ENCODE measurements around the gene ELMO1.

ELMO1 gene

DNA sequence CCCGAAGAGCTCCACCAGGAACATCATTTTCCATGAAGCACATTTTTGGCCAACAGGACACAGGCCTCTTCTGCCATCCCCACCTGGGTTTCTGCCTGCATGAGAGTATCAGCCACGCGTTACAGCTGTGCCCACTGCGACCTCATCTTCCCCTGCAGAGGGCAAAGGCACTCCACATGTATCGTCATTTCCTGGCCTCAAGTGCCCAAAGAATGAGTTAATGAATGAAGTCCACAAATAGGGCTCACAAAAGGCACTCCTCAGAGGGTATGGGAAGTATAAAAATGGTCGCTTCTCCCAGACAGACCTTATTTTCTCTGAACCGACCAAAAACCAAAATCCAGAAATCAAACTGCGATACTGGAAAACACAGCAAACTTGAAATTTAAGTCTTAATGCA lies 18.5 kb downstream of the ELMO1 start:
- DNase-seq = no peak

DNA sequence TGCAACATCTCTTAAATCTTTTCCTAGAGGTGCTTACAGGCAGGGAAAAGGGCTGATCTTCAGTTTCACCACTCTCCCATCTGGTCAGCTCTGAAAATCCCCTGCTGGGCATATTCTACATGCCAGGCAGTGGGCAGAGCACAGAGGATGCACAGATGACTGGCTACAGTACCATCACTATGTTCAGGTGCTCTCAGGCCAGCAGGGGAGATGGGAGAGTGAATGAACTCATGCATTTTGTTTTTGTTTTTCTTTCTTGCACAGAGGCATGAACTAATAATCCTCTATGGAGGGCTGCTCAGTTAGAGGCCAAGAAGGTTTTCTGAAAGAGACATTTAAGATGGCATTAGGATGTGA lies 19.3 kb downstream of the ELMO1 start:
- DNase-seq = no peak

DNA sequence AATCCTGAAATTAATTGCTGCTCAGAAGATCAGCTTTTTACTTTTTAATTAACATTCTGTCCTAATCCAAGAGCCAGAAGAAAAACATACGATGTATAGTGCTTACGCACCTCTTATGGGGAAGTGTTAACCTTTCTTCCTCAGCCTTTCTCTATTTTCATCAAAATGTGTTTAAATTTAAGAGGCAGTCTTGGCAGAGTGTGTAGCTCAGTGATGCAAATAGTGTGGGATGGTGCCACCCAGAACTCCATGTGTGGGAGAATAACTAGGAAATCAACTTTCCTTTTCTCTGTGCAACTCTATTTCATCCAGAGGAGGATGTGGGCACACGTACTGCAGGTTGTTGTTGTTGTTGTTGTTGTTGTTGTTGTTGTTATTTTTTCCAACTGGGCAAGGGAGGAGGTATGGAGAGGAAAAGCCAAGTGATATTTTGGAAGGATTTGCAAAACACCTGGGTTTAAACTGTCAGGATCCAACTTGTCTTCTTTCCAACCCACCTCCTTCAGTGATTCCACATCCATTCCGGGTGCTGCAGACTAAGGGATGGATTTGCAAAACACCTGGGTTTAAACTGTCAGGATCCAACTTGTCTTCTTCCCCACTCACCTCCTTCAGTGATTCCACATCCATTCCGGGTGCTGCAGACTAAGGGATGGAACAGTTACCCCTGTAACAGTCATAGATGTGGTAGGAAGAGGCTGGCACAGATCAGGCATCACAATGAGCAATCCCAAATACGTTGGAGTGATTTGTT lies 19.8 kb downstream of the ELMO1 start:
- DNase-seq = no peak

DNA sequence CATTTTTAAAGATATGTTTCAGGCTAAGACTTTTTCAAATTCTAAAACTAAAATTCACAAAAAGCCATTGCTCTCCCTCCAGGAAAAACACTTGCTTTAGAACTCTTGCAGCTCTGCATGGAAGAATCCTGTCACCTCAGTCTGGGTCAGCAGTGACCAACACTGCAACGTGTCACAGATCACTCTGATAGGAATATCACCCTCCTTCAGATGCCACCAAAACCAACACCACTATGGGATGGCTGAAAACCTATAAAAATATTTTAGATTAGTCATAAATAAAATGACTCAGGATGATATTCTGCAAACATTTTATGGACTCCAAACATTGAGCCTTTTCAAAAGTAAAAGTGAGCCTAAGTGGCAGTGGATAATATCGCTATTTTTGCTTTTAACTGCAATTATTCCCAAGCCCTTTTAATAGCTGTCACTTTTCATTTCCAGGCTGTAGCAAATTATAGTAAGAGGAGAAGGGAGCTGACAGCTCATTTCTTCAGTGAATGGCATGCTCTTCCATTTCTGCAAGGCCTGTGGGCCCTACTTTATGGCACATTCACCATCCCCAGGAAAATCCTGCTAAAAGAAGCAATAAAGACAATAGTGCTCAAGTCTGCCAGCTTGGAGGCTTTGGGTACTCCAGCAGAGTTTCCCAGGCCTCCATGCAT lies 21.3 kb downstream of the ELMO1 start:
- DNase-seq = no peak

DNA sequence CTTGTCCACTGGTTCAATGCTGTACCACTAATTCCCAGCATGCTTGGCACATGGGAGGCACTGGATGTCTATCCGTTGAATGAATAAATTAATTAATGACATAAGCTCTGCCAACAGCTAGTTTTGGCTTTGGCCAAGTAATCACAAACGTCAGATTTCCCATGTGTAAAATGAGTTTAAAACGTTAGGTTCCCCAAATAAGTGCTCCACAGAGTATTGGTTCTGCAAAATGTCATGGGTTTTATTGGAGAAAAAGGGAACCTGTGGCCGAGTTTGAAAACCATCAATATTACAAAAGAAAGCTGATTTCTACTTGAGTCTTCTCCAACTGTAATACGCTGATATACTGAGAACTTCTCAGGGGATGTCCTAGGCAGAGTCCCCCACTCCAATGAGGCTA lies 23.2 kb downstream of the ELMO1 start:
- no peak for DNase-seq

DNA sequence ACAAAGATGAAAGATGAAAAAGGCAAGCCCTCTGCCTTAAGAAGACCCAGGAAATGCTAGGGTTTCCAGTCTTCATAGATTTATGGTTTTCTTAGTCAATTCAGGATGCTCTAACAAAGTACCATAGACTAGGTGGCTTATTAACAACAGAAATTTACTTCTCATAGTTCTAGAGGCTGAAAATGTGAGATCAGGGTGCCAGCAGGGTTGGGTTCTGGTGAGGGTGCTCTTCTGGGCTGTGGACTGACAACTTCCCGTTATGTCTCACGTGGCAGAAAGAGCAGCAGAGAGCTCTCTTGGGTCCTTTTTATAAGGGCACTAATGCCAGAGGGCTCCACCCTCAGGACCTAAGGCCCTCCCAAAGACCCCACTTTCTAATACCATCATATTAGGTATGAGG lies 23.7 kb downstream of the ELMO1 start:
- DNase-seq = no peak

- DNase-seq = no peak
Measured at GRCh38 chr7:37424521-37424920, 24.1 kb downstream of the ELMO1 start.

DNA sequence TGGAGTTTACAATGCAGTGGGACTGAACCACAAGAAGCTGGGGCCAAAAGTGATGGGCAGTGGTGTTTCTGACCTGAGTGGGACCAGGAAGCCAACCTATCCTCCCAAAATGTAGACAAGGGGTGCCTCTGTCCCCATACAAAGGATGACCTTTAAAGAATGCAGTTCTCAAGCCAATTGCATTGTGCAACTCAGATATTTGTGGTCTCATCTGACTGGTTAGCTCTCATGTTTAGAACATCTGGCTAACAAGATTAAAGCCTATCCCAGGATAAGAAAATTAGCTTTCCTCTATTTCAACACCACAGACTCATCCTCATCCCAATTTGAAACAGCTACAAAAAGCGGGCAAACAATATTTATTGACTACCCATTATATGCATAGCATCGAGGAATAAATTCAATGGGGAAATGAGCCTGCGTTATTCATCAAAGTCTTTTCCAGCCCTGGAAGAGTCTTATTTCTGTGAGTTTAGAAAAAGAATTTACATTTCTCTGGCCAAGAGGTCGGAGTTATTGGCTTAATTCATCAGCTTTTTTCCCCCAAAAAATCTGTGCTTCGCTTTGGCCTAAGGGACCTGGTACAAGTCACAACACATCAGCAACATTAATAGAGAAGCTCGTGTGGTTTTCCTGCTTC lies 26.7 kb downstream of the ELMO1 start:
- DNase-seq = no peak

GRCh38 chr7:37420946-37421695 lies 27.5 kb downstream of the ELMO1 start:
- no peak for DNase-seq

DNA sequence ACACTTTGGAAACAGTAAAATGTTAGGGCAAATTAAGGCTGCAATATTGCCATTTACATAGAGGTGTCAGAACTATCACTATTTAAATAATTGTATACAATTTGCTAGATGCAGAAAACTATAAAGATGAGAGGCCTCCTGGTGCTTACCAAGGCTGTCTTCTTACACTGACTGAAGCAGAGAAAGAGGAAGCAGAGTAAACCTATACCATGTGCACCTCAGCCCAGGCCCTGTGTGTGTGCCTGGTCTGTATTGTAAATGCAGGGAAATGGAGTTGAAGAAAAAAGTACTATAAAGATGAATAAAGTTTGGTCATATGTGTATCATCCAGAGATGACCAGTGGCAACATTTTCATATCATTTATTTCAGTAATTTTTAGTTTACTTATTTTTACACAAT lies 29.2 kb downstream of the ELMO1 start:
- DNase-seq = no peak

DNA sequence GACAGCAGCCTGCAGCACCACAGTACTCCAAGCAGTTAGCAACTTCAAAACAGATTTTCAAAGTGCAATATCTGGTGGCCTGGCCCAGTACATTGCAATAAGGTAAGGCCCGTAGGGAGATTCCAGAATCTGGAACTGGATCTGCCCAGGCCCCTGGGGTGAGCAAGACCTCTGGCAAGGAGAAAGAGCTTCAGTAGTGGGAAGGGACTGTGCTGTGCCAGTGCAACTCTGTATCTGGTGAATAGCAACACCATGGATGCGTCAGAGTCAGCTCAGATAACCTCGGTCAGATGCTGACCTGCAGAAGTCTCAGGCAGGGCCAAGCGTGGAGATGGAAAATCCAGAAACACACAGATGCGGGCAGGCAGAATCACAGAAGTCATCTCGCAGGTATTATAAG lies 30.3 kb downstream of the ELMO1 start:
- DNase-seq = no peak

GRCh38 chr7:37417107-37417474 lies 31.6 kb downstream of the ELMO1 start:
- DNase-seq = no peak

- DNase-seq = no peak
Measured at GRCh38 chr7:37416378-37417106, 32.1 kb downstream of the ELMO1 start.

DNA sequence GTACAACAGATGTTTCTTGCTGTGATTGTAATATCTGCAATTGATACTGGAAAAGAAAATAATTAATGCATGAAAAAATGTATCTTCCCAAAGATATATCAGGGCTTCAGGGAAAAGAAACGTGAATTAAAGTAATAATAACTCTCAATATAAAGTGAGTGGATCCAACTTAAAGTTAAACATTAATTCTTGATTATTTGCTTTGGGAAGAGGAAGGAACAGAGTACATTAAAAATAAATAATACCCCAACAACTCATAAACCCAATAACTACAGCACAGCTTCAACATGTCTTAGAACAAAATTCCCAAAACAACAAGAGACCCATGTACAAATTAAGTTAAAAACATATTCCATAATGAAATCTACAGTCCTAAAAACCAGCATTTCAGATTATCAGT lies 33.0 kb downstream of the ELMO1 start:
- DNase-seq = no peak

- no peak for DNase-seq
Measured at GRCh38 chr7:37414352-37414983, 34.2 kb downstream of the ELMO1 start.

- no peak for DNase-seq
Measured at GRCh38 chr7:37411444-37412034, 37.1 kb downstream of the ELMO1 start.

GRCh38 chr7:37410305-37411229 lies 38.1 kb downstream of the ELMO1 start:
- no peak for DNase-seq

DNA sequence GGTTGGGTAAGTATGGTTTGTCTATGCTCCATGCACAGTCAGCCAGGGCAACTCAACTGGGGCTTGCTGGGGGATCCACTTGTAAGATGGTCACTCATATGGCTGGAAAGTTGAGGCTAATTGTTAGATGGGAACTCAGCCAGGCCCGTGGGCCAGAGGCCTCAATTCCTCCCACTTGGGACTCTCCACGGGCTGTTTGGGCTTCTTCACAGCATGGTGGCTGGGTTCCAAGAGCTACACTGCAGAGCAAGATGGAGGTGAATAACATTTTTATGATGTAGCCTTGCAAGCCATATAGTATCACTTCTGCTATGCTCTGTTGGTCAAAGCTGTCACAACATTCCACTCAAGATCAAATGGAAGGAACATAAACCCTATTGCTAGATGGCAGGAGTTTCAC lies 39.2 kb downstream of the ELMO1 start:
- no peak for DNase-seq

GRCh38 chr7:37408291-37409228 lies 40.1 kb downstream of the ELMO1 start:
- no peak for DNase-seq

All from 8988T (cell line).